GM20000 (cell line): ENCODE results near the gene ROCK1.
"Not testable (repeated sequence)": the region's sequence is repeated elsewhere in the genome, so short reads cannot be mapped to it uniquely, and the experiment has no call there.

ENCODE experiments used
- DNase-seq: peaks from one replicate; pipeline ENCODE4 v3.0.0; 2012; ENCODE audit warnings: low spot score
- TF ChIP-seq, protein P1 (sequence below): IDR thresholded peaks from 2 replicates; pipeline ENCODE4 v1.5.1; 2012; ENCODE audit warnings: mild to moderate bottlenecking, control low read depth; ENCODE audit errors: extremely low read depth, missing control alignments

Gene ROCK1

DNA sequence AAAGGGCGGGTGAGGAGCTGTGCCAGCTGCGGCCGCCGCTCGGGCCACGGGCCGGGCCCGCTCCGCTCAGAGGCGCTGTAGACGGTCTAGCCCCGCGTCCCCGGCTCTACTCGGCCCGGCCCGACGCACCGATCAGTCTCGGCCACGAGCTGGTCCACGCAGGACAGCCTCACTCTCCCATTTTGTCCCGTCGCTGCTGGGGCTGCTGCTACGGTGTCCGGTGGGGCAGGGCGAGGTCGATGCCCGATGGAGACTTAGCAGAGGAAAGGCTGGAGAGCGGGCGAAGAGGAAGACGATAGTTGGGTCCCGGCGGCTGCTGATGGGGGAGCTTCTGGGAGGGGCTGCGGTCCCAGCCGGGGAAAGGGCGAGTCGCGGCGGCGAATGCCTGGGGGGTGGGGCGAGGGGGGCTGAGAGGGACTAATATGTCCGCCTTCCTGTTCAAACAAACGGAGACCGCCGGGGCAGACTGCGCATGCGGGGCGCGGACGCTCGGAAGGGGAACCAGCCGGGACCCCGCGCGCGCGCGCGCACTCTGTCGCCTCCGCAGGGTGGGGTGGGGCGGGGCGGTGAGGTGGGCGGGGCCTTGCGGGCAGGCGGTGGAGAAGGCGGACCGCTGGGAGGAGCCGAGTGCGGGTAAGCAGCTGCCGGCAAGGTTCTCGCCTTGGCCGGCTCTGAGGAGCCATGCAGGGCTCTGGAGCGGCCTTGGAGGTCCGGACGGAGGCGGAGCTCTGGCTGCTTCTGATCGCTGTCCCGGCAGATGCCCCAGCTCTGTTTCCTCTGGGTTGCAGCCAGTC, at the start of gene ROCK1:
ROCK1 (minus strand) TSS at position 468 of the 794 bp plus-strand sequence. CDS start 903 bp downstream, outside the sequence.
- TF ChIP-seq, protein P1, sequence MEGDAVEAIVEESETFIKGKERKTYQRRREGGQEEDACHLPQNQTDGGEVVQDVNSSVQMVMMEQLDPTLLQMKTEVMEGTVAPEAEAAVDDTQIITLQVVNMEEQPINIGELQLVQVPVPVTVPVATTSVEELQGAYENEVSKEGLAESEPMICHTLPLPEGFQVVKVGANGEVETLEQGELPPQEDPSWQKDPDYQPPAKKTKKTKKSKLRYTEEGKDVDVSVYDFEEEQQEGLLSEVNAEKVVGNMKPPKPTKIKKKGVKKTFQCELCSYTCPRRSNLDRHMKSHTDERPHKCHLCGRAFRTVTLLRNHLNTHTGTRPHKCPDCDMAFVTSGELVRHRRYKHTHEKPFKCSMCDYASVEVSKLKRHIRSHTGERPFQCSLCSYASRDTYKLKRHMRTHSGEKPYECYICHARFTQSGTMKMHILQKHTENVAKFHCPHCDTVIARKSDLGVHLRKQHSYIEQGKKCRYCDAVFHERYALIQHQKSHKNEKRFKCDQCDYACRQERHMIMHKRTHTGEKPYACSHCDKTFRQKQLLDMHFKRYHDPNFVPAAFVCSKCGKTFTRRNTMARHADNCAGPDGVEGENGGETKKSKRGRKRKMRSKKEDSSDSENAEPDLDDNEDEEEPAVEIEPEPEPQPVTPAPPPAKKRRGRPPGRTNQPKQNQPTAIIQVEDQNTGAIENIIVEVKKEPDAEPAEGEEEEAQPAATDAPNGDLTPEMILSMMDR: no peak
- DNase-seq: peak; percentile 97

DNA sequence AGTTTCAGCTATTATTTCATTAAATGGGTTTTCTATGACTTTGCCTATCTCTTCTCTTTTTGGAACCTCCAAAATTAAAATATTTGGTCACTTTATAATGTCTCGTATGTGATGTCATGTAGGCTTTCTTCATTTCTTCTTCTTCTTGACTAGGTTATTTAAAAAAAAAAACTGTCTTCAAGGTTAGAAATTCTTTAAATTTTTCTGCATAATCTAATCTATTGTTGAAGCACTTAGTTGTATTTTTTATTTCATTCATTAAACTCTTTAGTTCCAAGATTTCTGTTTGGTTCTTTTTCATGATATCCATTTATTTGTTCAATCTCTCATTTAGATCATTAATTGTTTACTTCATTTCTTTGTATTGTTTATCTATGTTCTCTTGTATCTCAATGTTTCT, 43.8 kb upstream of the ROCK1 start:
- TF ChIP-seq, protein P1: no peak
- DNase-seq: no peak

DNA sequence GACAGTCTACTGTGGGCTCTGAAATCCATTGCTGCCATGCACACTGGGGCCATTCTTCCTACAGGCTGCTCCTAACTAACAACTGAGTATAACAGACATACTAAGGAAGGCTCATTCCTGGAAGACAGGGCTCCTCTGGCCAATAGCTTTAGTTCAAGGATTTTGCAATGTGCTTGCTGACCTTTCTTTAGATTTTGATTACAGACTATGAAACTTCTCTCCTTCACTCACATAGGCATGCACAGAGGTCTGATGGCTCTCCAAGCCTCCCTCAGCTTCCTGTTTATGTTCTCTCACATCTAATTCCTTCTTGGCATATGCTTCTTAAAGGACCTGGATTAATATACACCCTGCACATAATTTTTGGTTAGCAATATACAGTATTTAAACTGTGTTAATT, 34.4 kb upstream of the ROCK1 start:
- no peak for DNase-seq
- TF ChIP-seq, protein P1: no peak

DNA sequence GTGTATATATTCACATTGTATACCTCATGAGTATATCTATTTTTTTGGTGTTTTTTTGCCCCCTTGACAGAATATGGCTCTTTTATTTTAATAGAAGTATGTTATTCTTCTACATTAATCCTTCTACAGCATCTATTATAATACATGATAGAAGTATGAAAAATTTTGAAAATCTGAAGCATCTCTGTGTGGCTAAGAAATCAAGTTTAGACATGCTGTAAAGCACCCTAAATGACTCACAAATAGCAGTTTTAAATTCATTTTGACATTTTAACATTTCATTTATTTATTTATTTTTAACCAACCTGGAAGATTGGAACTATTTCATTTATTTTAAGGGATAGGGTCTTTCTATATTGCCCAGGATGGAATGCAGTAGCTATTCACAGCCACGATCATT, 33.8 kb upstream of the ROCK1 start:
- TF ChIP-seq, protein P1: no peak
- DNase-seq: no peak

DNA sequence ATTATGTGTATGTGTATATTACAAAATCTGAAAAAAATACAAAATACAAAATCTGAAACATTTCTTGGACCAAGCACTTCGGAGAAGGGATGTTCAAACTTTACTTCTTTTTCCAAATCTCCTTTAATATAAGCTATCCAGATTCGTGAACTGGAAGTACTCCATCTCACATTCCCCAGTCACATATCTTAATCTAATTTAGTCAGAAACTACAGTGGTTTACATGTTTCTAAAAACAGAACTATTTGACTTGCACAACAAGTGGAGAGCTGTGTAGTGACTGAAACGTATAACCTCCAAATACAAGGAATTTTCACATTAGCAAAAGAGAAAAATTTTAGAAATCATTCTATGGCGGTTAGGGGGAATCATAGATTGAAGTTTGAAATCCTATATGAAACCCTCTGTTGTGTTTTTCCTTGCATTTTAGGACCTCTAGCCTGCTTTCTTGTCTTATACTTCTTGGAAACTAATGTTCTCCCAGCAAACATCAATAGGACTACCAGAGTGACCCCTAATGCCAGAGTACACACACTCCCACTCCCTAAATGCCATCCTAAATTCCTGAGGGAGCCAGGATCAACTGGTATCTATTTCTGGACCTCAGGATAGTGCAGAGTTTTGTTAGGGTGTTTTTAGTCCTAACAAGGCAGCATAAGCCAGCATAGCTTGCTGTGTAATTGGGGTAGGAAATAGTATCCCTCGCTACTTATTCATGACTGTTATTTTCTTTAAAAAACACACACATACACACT, 30.2 kb upstream of the ROCK1 start:
- no peak for DNase-seq
- TF ChIP-seq, protein P1: no peak

DNA sequence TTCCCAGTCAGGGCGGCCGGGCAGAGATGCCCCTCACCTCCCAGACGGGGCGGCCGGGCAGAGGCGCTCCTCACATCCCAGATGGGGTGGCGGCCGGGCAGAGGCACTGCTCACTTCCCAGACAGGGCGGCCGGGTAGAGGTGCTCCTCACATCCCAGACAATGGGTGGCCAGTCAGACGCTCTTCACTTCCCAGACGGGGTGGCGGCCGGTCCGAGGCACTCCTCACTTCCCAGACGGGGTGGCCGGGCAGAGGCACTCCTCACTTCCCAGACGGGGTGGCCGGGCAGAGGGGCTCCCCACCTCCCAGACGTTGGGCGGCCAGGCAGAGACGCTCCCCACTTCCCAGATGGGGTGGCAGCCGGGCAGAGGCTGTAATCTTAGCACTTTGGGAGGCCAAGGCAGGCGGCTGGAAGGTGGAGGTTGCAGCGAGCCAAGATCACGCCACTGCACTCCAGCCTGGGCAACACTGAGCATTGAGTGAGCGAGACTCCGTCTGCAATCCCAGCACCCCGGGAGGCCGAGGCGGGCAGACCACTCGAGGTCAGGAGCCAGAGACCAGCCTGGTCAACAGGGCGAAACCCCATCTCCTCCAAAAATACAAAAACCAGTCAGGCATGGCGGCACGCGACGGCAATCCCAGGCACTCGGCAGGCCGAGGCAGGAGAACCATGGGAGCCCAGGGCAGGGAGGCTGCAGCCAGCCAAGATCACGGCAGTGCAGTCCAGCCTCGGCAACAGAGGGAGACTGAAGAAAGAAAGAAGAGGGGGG, 26.3 kb upstream of the ROCK1 start:
- not testable (repeated sequence) for DNase-seq

DNA sequence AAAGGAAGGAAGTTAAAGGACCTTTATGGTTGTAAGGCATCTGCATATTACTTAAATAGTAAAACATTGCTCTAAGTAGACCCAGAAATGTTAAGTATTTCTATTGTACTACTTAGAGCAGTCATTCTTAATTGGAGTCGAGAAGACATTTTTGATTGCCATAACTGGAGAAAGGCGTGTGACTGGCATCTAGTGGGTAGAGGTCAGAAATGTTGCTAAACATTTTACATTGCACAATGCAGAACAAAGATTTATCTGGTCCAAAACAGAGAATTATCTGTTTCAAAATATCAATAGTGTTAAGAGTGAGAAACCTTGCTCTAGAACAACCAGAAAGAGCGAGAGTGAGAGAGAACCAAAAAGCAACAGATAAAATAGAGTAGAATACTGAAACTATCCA, 23.3 kb upstream of the ROCK1 start:
- DNase-seq: peak; percentile 36
- TF ChIP-seq, protein P1: no peak
